Activated effector memory CD4-positive, alpha-beta T cell treated with anti-CD3 and anti-CD28 coated beads, Interleukin-2, amount 50 U/mL, for 16 hours (primary cell): ENCODE results near the gene JAM3.
"Not testable (repeated sequence)": the region's sequence is repeated elsewhere in the genome, so short reads cannot be mapped to it uniquely, and the experiment has no call there.

Source experiments
- DNase-seq: peaks from one replicate; pipeline ENCODE4 v3.0.0-alpha.2; 2020

JAM3 gene

GRCh38 chr11:134149371-134149770 lies 80.5 kb downstream of the JAM3 start:
- DNase-seq: no peak

GRCh38 chr11:134150195-134150903 lies 81.5 kb downstream of the JAM3 start:
- DNase-seq: no peak

GRCh38 chr11:134151083-134151747 lies 82.3 kb downstream of the JAM3 start:
- no peak for DNase-seq

GRCh38 chr11:134152696-134153095 lies 83.8 kb downstream of the JAM3 start:
- DNase-seq: no peak

- DNase-seq: no peak
These were observed 84.5 kb downstream of the JAM3 start for GRCh38 chr11:134153147-134153905.

- DNase-seq: no peak
These were observed 85.6 kb downstream of the JAM3 start for GRCh38 chr11:134154441-134154840.

- no peak for DNase-seq
These were observed 86.6 kb downstream of the JAM3 start for GRCh38 chr11:134155456-134155855.

GRCh38 chr11:134155946-134156865 lies 87.3 kb downstream of the JAM3 start:
- DNase-seq: no peak

- no peak for DNase-seq
These were observed 88.6 kb downstream of the JAM3 start for GRCh38 chr11:134157451-134157850.

- no peak for DNase-seq
These were observed 89.2 kb downstream of the JAM3 start for GRCh38 chr11:134158023-134158422.

GRCh38 chr11:134159652-134160051 lies 90.8 kb downstream of the JAM3 start:
- DNase-seq: no peak

GRCh38 chr11:134164490-134165370 lies 95.9 kb downstream of the JAM3 start:
- no peak for DNase-seq

- DNase-seq: no peak
These were observed 101.5 kb downstream of the JAM3 start for GRCh38 chr11:134170177-134170918.

- no peak for DNase-seq
These were observed 102.0 kb downstream of the JAM3 start for GRCh38 chr11:134170919-134171281.

- no peak for DNase-seq
These were observed 103.1 kb downstream of the JAM3 start for GRCh38 chr11:134171951-134172350.

GRCh38 chr11:134173296-134173695 lies 104.4 kb downstream of the JAM3 start:
- DNase-seq: no peak

GRCh38 chr11:134176284-134176683 lies 107.4 kb downstream of the JAM3 start:
- no peak for DNase-seq

GRCh38 chr11:134178032-134178674 lies 109.3 kb downstream of the JAM3 start:
- DNase-seq: no peak

GRCh38 chr11:134181707-134182106 lies 112.8 kb downstream of the JAM3 start:
- DNase-seq: no peak

GRCh38 chr11:134188092-134188491 lies 119.2 kb downstream of the JAM3 start:
- DNase-seq: not testable (repeated sequence)

- DNase-seq: peak; percentile 67
These were observed 127.9 kb downstream of the JAM3 start for GRCh38 chr11:134196756-134197155.
